Fibroblast of skin of back (primary cell): ENCODE measurements around the gene SCNN1A. TPM values are rescaled to one million over a fixed set of nuclear protein-coding genes. Genes with fewer than 3 reads are reported as not detected.

Source experiments
- DNase-seq: peaks from one replicate; pipeline ENCODE4 v3.0.0-alpha.2; 2013
- polyA plus RNA-seq, 2 experiments: library from polyadenylated mRNA; unstranded; fragments of 120-200 nt; gene quantifications; one replicate each; pipeline ENCODE4 v1.2.1, GENCODE V29; 2013; ENCODE audit not compliant: insufficient read length in 2 of 2

The SCNN1A gene
- 0.10 TPM for polyA plus RNA-seq (2013, experiment 1 of 2; ENCODE audit: insufficient read length)
- not detected for polyA plus RNA-seq (2013, experiment 2 of 2; ENCODE audit: insufficient read length)

GRCh38 chr12:6375269-6376078 lies at the start of gene SCNN1A:
Gene SCNN1A (minus strand): TSS chr12:6375563. CDS start chr12:6374783, 780 bp downstream.
- no peak for DNase-seq

DNA sequence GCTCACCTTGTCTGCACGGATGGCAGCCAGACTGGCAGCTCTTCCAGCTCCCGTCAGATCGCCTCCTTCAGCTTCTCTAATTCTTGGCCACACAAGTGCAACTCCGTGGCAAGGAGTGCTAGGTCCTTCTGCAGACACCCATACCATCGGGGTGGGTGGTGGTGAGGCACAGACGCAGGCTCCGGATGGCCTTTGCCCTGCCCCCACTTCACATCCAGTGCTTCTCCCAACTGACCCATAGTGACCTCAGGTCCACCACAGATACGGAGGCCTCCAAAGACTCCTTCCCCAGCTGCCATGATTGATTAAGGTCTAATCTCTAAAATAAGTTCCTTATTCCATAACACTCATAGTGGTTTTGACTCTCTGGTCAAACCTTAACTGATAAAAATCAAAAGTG lies 49.5 kb upstream of the SCNN1A start:
- DNase-seq = no peak

- no peak for DNase-seq
These were observed 48.6 kb upstream of the SCNN1A start for GRCh38 chr12:6424008-6424347.

DNA sequence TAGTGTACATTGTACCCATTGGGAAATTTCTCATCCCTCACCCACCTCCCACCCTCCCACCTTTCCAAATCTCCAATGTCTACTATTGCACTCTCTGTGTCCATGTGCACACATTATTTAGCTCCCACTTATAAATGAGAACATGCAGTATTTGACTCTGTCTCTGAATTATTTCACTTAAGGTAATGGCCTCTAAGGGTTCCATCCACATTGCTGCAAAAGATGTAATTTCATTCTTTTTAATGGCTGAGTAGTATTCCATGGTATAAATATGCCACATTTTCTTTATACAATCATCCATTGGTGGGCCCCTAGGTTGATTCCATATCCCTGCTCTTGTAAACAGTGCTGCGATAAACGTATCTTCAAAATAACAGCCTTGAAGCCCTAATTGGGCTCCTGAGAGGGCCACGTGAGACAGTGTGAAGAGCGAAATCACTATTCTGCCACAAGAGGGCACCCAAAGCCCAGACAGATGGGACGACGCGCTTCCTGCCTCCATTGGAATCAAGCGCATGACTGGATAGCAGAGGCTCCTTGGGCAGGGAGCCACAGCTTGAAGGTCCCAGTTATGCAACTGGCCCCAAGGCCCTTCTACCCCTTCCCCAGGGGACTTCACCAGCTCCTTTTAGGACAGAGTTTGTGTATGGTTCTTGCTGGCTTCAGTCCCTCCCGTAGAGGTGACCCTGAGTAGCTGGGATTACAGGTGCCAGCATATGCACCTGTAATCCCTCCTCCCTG lies 48.1 kb upstream of the SCNN1A start:
- peak; percentile 89 for DNase-seq

- no peak for DNase-seq
These were observed 45.0 kb upstream of the SCNN1A start for GRCh38 chr12:6420364-6420763.

DNA sequence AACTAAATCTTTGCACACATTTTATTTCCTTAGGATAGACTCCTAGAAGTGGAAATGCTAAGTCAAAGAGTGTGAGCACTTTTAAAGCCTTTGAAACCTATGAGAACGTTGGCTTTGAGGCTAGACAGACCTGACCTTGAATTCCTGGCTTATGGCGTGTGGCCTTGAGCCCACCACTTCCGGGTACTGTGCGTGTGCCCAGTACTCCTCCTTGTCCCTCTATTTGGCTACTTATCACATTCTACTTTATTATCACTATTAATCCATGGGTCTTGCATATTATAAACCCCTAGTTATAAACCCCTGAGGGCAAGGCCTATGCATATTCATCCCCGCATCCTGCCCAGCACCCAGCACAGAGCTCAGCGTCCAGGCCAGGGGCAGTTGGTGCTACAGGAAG lies 43.4 kb upstream of the SCNN1A start:
- no peak for DNase-seq

DNA sequence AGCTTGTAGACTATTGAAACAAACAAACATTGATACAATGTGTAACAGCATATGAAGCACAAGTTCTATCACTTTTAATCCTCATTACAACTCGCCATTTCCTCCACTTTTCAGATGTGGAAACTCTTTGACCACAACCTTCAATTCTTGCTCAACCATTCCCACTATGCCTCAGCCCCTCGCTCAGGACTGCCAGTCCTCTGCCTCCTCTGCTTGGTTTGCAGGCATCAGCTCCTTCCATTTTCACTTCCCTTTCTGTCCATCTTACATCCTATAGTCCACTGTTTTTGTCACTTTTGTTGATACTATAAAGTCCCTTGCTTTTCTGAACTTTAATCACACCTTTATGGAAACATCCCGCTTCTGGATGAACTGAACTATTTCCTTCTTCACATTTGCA lies 41.2 kb upstream of the SCNN1A start:
- no peak for DNase-seq

GRCh38 chr12:6407236-6407954 lies 32.0 kb upstream of the SCNN1A start:
- no peak for DNase-seq

DNA sequence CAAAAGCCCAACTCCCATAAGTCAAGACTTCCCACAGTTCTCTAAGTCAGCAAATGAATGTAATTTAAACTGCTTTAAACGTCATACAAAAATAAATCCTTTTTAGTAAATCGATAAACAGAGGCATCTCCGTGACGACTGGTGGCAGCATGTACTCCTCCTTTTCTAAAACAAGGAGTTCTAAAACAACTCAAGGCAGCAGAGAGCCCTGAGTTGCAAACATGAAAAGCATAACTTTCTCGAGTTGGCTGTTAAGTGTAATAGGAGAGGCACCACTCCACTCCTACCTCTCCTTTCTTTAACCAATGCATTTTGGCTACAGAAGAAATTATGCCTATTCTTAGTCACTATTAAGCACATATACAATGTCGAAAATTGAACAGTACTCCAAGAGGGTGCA lies 30.6 kb upstream of the SCNN1A start:
- no peak for DNase-seq

DNA sequence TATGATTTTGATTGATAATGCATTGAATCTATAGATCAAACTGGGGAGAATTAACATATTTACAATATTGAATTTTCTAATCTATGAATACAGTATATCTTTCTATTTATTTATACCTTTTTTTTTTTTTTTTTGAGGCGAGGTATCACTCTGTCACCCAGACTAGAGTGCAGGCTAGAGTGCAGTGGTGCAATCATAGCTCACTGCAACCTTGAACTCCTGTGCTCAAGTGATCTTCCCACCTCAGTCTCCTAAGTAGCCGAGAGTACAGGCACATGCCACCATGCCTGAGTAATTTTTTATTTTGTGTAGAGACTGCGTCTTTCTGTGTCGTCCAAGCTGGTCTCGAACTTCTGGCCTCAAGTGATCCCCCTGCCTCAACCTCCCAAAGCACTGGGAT lies 29.0 kb upstream of the SCNN1A start:
- DNase-seq = no peak

DNA sequence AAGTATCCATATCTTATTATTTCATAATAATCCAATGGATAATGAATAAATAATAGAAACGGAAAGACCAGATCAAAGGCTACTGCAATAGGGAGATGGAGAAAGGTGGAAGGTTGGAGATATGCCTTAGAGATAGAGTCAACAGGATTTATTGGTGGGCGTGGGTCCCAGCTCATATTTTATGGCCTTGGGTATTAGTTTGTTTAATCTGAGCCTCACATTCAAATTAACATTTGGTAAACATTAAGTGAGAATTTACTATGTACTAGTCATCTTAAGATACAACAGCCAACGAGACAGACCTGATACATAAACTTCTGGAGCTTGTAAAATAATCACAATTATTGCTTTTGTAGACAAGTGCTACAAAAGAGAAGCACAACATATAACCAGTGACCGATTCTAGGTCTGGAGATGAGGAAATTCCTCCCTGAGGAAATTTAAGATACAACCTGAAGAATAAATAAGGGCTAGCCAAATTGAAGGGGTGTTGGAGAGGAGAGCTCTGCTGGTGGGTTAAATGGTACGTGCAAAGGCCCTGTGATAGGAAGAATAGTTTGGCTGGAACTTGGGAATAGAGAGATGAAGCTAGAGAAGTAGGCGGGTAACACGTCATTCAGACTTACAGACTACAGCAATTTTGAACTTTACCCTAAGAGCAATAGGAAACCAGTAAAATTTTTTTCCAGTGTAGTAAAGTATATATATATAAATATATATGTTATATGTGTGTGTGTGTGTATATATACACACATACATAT lies 24.7 kb upstream of the SCNN1A start:
- DNase-seq = no peak

- DNase-seq = no peak
These were observed 20.7 kb upstream of the SCNN1A start for GRCh38 chr12:6396031-6396430.

GRCh38 chr12:6394398-6394797 lies 19.0 kb upstream of the SCNN1A start:
- DNase-seq = no peak

DNA sequence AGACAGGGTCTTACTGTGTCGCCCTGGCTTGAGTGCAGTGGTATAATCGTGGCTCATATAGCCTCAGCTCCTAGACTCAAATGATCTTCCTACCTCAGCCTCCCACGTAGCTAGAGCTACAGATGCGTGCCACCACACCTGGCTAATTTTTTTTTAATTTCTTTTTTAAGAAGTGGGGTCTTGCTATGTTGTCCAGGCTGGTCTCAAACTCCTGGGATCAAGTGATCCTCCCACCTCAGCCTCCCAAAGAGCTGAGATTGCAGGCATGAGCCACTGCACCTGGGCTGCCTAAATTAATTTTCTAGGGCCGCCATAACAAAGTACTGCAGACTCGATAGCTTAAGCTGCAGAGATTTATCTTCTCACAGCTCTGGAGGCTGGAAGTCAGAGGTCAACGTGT lies 17.7 kb upstream of the SCNN1A start:
- no peak for DNase-seq

DNA sequence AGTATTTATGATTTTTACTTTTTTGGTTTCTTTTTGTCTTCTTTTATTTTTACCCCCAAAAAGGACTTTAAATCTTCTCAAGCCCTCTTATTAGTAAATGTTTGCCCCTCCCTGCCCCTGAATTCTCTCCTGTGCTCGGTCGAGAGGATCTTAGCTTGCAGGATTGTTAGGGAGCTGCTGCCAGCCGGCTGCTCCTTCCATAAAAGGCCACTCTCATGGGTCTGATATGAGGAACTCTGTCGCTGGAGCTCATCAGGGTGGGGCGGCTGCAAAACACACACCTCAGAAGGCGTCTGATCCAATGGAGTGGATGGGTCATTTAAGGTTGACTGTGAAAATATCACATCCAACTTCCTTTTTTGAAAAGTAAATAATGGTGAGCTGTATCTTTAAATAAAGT lies 17.1 kb upstream of the SCNN1A start:
- DNase-seq = no peak

GRCh38 chr12:6391013-6391412 lies 15.7 kb upstream of the SCNN1A start:
- no peak for DNase-seq

DNA sequence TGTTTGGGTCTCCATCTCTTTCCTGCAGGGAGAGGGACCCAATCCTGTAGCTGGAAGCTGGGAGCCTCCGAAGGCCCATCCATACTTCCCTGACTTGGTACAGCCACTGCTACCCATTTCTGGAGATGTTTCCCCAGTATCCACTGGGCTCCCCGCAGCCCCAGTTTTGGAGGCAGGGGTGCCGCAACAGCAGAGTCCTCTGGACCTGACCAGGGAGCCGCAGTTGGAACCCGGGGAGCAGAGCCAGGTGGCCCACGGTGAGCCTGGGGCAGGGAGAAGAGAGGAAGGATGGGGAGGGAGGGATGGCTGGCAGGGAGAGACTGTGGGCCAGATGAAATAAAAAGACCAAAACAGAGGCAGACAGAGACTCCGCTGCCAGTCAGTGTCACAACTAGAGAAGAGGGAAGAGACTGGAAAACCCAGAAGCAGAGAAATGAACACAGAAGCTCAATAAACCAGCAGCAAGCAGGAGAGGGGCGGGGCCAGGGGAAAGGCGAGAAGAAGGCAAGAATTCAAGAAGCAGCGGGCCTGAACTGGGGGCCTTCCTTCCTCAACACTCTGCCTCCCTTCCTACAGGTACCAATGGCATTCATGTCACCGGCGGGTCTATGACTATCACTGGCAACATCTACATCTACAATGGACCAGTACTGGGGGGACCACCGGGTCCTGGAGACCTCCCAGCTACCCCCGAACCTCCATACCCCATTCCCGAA lies 14.9 kb upstream of the SCNN1A start:
- DNase-seq = no peak

- DNase-seq = no peak
These were observed 12.2 kb upstream of the SCNN1A start for GRCh38 chr12:6387541-6387940.

GRCh38 chr12:6386491-6386890 lies 11.1 kb upstream of the SCNN1A start:
- DNase-seq = no peak

DNA sequence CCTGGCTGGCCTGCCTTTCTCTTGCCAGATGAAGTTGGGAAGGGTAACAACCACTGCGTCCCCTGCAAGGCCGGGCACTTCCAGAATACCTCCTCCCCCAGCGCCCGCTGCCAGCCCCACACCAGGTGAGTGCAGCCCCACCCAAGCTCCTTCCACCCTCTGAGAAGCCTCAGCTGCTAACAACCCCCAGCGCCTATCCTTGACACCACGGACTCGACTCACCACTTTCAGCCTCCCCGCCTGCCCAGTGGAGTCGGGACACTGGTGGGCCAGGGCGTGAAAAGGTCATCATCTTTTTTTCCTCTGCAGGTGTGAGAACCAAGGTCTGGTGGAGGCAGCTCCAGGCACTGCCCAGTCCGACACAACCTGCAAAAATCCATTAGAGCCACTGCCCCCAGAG lies 10.7 kb upstream of the SCNN1A start:
- no peak for DNase-seq

DNA sequence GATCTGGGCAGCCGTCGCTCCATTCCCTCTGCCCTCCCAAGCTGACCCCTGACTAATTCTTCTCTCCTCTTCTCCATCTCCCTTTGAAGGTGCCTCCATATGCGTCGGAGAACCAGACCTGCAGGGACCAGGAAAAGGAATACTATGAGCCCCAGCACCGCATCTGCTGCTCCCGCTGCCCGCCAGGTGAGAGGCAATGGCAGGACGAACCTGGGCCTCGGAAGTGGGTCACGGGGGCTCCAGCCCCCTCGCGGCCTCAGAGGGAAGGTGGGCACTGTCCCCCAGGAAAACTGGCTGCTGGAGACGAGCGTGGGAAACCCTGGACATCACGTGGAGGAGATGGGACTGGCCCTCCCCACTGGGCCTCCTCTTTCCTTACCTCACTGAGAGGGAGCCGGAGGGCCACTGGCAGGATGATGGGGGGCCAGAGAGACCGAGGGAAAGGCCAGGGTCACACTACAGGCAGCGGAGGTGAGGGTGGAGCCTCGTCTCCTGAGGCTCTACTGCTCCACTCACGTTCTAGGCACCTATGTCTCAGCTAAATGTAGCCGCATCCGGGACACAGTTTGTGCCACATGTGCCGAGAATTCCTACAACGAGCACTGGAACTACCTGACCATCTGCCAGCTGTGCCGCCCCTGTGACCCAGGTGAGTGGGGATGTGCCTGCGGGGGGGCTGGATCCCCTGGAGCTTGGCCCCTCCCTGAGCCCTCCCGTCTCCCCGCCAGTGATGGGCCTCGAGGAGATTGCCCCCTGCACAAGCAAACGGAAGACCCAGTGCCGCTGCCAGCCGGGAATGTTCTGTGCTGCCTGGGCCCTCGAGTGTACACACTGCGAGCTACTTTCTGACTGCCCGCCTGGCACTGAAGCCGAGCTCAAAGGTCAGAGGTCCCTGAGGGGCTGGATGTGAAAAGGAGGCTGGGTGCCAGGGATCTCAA lies 9.4 kb upstream of the SCNN1A start:
- DNase-seq = no peak
